GM21367 (cell line): ENCODE data around the gene TLE6.
"Not testable (repeated sequence)": the region's sequence is repeated elsewhere in the genome, so short reads cannot be mapped to it uniquely, and the experiment has no call there.

Experiments used
- ATAC-seq: cut with Tn5 transposase; IDR thresholded peaks from one replicate; pipeline ENCODE4 v1.9.1; 2021; ENCODE audit not compliant: unreplicated experiment

The TLE6 gene

GRCh38 chr19:2977001-2977745 is at the start of gene TLE6:
TLE6 (plus strand) TSS chr19:2977564; CDS start chr19:2978234, 670 bp downstream.
- ATAC-seq, result peak; percentile 82

GRCh38 chr19:2933490-2933910 is 43.9 kb upstream of the TLE6 start:
- no peak for ATAC-seq

GRCh38 chr19:2935863-2936262 is 41.5 kb upstream of the TLE6 start:
- ATAC-seq, result not testable (repeated sequence)

- no peak for ATAC-seq
Measured at GRCh38 chr19:2942928-2943640, 34.3 kb upstream of the TLE6 start.

GRCh38 chr19:2944403-2944774 is 33.0 kb upstream of the TLE6 start:
- no peak for ATAC-seq

- ATAC-seq, result peak; percentile 91
Measured at GRCh38 chr19:2944775-2945574, 32.4 kb upstream of the TLE6 start, which contains the start of gene ZNF77. ZNF77 (minus strand) TSS chr19:2944971; CDS start chr19:2944840, 131 bp downstream.

GRCh38 chr19:2945575-2946184 is 31.7 kb upstream of the TLE6 start:
- no peak for ATAC-seq

GRCh38 chr19:2949939-2950285 is 27.5 kb upstream of the TLE6 start:
- ATAC-seq, result peak; percentile 7

- ATAC-seq, result peak; percentile 75
Measured at GRCh38 chr19:2950286-2951124, 26.9 kb upstream of the TLE6 start.

- ATAC-seq, result no peak
Measured at GRCh38 chr19:2952953-2953481, 24.3 kb upstream of the TLE6 start.

GRCh38 chr19:2957160-2957559 is 20.2 kb upstream of the TLE6 start:
- no peak for ATAC-seq

- ATAC-seq, result no peak
Measured at GRCh38 chr19:2960120-2960519, 17.2 kb upstream of the TLE6 start.

GRCh38 chr19:2962018-2962670 is 15.2 kb upstream of the TLE6 start:
- ATAC-seq, result no peak

GRCh38 chr19:2963122-2963521 is 14.2 kb upstream of the TLE6 start:
- no peak for ATAC-seq

GRCh38 chr19:2963631-2964030 is 13.7 kb upstream of the TLE6 start:
- ATAC-seq, result not testable (repeated sequence)

- no peak for ATAC-seq
Measured at GRCh38 chr19:2964874-2965273, 12.5 kb upstream of the TLE6 start.

- no peak for ATAC-seq
Measured at GRCh38 chr19:2967972-2968371, 9.4 kb upstream of the TLE6 start.

GRCh38 chr19:2969104-2969504 is 8.3 kb upstream of the TLE6 start:
- ATAC-seq, result no peak

GRCh38 chr19:2970201-2970835 is 7.0 kb upstream of the TLE6 start:
- ATAC-seq, result no peak
